Cardiac fibroblast (primary cell): Measurements from ENCODE around the gene SLC4A7.

Experiments used
- DNase-seq, 2 donors: peaks; one replicate each; pipeline versions ENCODE4 v3.0.0 to v3.0.0-alpha.2; 2010; ENCODE audit warnings: low read depth in 2 of 2
- H3K4me3 ChIP-seq, 2 donors: replicated peaks in 1 of 2; 1 replicate in 1 of 2; 2 replicates in 1 of 2; pipeline ENCODE4 v1.5.1; 2011; ENCODE audit warnings: low read depth in 2 of 2, low read length in 2 of 2, mild to moderate bottlenecking in 2 of 2, moderate library complexity in 1 of 2
- TF ChIP-seq, protein P1 (sequence below): IDR thresholded peaks from one replicate; pipeline ENCODE4 v1.5.1; 2011; ENCODE audit warnings: low read depth, mild to moderate bottlenecking, low read length, inconsistent platforms

SLC4A7 gene

DNA sequence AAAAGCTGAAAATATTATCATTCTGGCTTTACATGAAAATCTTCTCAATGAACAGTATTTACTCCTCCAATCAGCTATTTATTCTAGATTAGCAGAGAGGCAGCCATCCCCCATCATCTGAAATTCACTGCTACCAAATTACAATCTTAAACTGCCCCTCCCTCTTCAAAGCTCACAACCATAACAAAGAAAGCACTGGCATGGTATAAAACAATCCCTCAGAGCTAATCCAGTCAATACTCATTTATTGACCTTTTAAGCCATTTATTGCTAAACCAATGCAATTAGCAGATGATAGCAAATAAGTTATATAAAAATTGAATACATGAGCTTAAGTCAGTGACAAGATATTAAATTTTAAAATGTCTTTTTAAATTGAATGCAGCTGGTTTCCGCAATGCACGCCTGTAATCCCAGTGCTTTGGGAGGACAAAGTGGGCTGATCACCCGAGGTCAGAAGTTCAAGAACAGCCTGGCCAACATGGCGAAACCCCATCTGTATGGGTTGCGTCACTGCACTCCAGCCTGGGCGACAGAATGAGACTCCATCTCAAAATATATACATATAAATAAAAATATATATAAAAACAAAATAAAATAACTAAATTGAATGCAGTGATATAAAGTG, 12.1 kb downstream of the SLC4A7 start:
- no peak for DNase-seq
- TF ChIP-seq, protein P1, sequence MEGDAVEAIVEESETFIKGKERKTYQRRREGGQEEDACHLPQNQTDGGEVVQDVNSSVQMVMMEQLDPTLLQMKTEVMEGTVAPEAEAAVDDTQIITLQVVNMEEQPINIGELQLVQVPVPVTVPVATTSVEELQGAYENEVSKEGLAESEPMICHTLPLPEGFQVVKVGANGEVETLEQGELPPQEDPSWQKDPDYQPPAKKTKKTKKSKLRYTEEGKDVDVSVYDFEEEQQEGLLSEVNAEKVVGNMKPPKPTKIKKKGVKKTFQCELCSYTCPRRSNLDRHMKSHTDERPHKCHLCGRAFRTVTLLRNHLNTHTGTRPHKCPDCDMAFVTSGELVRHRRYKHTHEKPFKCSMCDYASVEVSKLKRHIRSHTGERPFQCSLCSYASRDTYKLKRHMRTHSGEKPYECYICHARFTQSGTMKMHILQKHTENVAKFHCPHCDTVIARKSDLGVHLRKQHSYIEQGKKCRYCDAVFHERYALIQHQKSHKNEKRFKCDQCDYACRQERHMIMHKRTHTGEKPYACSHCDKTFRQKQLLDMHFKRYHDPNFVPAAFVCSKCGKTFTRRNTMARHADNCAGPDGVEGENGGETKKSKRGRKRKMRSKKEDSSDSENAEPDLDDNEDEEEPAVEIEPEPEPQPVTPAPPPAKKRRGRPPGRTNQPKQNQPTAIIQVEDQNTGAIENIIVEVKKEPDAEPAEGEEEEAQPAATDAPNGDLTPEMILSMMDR: no peak
- H3K4me3 ChIP-seq: no peak overlapping the region

DNA sequence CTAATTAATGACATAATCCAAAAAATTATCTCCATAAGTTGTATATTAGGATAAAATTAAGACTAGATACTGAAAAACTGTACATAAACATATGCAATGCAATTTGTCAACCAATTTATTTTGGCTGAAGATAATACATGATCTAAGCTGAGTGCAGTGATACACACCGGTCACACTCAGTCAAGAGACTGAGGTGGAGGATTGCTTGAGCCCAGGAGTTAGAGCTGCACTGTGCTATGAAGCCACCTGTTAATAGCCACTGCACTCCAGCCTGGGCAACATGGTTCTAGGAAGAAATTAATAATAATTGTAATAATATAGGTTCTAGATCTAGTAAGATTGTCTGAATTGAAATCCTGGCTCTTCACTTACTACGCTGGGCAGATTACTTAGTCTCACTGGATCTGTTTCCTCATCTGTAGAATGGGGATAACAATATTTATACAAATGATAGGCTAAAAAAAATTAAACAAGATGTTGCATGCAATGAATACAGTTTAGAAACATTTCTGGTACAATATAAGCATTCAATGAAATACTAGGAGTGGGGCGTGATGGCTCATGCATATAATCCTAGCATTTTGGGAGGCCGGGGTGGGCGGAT, 15.8 kb downstream of the SLC4A7 start:
- DNase-seq: no peak
- TF ChIP-seq, protein P1: no peak
- no peak overlapping the region for H3K4me3 ChIP-seq

DNA sequence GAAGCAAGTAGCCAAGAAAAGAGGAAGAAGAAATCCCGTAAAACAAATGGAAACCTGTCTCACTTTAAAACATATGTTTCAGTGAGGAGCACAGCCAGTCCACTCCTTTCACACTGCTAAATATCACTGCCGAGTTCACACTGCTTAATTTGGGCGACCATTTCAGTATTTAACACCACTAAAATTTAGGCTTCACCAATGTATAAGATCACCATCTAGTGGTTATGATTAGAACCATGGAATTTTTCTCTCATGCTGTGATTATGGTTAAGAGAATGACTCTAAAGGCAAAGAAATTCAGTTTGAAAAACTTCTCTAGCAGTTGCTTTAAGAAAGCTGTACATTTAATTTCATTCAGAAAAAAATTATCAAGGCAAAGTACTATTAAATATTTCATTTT, 16.6 kb downstream of the SLC4A7 start:
- DNase-seq: peak; percentile 66 to 73
- H3K4me3 ChIP-seq: no peak overlapping the region

DNA sequence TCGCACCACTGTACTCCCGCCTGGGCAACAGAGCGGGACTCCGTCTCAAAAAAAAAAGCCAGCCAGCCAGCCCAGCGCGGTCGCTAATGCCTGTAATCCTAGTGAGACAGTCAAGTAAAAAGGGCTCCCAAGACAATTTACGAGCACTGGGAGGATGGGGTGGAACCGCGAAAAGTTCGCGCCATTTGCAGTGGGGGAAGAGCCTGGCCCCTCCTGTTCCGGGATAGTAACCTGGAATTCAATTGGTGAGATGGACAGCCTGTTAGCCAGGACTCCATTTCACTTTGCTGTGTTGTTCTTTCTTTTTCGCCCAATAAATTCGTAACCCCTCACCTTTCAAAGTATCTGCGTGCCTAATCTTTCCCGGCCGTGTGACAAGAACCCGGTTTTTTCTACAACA, 19.5 kb downstream of the SLC4A7 start:
- no peak overlapping the region for H3K4me3 ChIP-seq
- no peak for DNase-seq
- TF ChIP-seq, protein P1: no peak

More for the DNA sequence above, 16.6 kb downstream of the SLC4A7 start:
- TF ChIP-seq, protein P1: peak; percentile 58

DNA sequence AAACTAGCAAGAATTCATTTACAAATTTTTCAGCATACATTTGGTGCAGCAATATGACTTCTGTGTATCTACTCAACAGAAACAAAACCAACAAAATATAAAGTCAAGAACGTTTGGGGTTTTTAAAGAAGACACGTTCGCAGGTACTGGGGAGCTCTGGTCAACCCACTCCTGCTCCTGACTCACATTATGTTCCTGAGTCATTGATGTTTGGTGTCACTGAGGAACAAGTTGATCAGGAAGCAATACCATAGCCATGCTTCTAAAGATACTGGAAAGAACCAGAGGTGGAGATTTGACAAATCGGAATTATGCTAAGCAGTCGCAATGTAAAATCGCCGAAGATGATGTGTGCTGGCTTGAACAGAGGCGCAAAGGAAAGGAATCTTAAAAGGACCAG, 22.0 kb downstream of the SLC4A7 start:
- H3K4me3 ChIP-seq: no peak overlapping the region
- TF ChIP-seq, protein P1: no peak
- DNase-seq: no peak

DNA sequence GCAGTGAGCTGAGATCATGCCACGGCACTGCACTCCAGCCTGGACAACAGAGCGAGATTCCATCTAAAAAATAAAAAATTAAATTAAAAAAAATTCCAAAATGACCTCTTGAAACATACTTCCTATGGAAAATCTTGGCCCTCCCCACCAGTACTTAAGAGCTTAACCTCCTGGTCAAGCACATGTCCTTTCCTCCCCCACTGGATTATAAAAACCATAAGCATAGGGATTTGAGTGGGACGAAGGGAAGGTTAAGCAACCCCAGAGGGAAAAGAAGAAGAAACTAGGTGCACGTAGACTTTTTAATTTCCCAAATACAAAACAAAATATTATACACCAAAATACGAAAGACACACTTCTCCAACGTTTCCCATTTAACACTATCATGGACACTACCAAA, 25.3 kb downstream of the SLC4A7 start:
- TF ChIP-seq, protein P1: no peak
- H3K4me3 ChIP-seq: no peak overlapping the region
- no peak for DNase-seq

DNA sequence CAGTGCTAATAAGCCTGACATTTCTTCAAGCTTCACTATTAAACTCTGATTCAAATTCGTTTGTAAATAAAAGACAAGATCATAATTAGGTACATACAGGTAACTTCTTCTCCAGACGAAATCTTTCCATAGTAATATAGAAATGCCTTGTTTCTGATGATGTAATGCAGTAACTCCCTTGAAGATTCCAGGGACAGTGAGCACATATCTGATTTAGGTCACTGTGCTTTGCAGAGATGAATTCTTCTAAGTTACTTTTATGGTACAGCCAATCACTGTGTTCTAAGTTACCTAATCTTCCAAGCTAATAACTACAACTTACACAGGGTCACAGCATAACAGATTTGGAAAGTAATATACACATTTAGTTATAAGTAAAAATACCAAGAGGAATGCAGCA, 27.6 kb downstream of the SLC4A7 start:
- DNase-seq: peak in 1 of 2 donors; percentile 34
- no peak overlapping the region for H3K4me3 ChIP-seq
- TF ChIP-seq, protein P1: no peak
